ENCODE data around the gene ATG7.
A peak's percentile ranks its signal among the peaks of the same experiment; 100 is the strongest.

ATG7 gene

DNA sequence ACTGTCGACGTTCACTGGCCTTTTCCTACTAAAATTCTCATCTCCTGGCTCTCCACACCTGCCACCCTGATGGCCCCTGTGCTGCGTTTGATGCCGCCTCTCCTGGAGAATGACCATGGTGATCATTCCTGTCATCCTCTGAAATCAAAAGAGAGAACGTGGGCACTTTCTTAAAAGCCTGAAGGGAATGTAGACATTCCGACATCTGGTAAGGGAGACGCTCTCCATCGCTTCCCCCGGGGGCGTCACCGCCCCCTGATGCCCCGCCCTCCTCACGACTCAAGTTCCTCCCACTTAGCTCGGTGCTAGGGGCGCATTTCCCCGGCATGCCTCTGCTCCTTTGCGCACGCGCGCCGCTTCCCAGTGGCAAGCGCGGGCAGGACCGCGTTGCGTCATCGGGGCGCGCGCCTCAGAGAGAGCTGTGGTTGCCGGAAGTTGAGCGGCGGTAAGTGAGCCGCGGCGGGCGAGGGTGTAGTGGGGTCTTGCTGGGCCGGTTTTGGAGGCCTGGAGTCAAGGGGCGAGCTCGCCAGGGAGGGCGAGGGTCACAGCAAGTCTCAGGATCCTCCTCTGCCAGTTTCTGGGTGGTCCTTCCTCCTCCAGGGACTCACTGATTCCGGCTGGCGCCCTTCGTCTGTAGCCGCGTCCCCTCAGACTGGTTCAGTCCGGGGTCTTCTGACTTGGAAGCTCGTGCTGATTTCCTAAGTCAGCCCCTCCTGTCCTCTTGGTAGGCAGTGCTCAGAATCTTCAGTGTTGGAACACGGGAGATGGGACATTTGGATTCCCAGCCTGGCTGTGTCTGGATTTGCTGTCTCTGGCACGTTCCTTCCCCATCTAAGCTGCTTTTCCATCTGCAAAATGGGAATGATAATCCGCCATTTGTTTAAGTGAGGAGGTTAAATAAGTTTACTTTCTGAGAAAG is at the start of gene ATG7:
Gene ATG7 (plus strand): TSS at position 412 of the 919 bp plus-strand sequence. CDS start 26,299 bp downstream, outside the sequence.
- Histone ChIP-seq H3K4me3 (peak within 1 kb of the TSS; percentile 69 to 94 (median 71)), H3K27ac (peak within 1 kb of the TSS; percentile 63 to 96 (median 92))

GRCh38 chr3:11224010-11224409 is 48.2 kb upstream of the ATG7 start:
- no peak overlapping the region for H3K4me3 ChIP-seq

DNA sequence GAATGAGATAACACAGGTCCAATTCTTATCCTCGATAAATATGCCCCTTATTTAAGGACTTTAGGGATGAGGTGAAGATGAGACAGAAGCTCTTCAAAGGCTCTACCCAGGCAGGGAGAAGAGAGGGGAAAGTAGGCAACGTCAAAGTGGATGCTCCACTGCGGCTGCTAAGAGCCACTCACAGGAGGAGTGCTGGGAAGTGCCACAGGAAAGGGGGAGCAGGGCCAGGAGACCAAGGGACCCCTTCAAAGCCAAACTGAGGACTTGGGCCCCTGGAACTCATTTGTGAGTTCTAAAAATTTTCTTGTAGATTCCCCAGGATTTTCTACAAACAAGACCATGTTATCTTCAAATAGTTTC is 47.3 kb upstream of the ATG7 start:
- Histone ChIP-seq H3K4me3 (peak overlapping the region in 5 of 7 experiments; percentile 0 to 32 (median 30)), H3K27ac (peak overlapping the region; percentile 8 to 90 (median 78))

More at GRCh38 chr3:11224010-11224409, 48.2 kb upstream of the ATG7 start:
- H3K27ac ChIP-seq, result peak overlapping the region in 5 of 21 experiments; percentile 72 to 90 (median 84)

- Histone ChIP-seq H3K27ac (peak overlapping the region in 19 of 21 experiments; percentile 67 to 90 (median 80)), H3K4me3 (peak overlapping the region in 5 of 7 experiments; percentile 17 to 32 (median 30))
These were observed 46.2 kb upstream of the ATG7 start for GRCh38 chr3:11226042-11226370.

- Histone ChIP-seq H3K27ac (peak overlapping the region in 3 of 21 experiments; percentile 14 to 56 (median 31)), H3K4me3 (no peak overlapping the region)
These were observed 44.2 kb upstream of the ATG7 start for GRCh38 chr3:11228041-11228440.

DNA sequence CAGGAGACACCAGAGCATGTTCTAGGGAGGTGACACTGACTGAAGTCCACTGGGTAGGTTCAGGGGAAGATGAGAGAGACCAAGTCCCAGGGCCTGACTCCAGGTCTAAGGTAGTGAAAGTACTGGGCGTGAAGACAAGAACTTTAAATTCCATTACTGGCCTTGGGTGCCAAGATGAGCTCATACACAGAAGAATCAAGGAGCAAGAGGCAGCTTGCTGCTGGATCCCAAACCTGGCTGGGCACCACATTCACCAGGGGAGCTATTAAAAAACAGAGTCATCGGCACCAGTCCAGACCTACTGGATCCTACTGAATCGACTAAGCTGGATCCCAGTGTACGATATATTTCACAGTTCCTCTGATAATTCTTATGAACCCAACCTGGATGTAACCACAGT is 42.1 kb upstream of the ATG7 start:
- H3K27ac ChIP-seq, result peak overlapping the region in 6 of 21 experiments; percentile 8 to 63 (median 56)

GRCh38 chr3:11230832-11231231 is 41.4 kb upstream of the ATG7 start:
- Histone ChIP-seq H3K27ac (peak overlapping the region in 3 of 21 experiments; percentile 8 to 63 (median 47)), H3K4me3 (no peak overlapping the region)

More for the DNA sequence above, 42.1 kb upstream of the ATG7 start:
- no peak overlapping the region for H3K4me3 ChIP-seq

DNA sequence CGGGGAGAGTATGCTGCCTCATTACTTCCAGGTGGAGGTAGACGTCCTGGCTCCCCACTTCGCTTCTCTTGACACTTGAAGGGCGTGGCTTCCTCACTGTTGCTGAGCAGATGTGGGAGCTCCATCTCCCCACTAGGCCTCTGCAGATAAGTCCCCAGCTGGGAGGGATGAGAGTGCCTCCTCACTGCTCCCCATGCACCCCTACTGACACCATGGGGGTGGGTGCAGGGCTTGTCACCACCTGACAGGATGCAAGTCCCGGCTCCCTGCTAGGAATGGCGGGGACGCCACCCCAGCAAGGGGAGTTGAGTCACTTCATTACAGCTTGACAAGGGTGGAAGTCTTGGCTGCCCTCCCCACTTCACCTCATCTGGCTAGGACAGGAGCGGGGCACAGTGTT is 36.8 kb upstream of the ATG7 start:
- no peak overlapping the region for H3K27ac ChIP-seq

DNA sequence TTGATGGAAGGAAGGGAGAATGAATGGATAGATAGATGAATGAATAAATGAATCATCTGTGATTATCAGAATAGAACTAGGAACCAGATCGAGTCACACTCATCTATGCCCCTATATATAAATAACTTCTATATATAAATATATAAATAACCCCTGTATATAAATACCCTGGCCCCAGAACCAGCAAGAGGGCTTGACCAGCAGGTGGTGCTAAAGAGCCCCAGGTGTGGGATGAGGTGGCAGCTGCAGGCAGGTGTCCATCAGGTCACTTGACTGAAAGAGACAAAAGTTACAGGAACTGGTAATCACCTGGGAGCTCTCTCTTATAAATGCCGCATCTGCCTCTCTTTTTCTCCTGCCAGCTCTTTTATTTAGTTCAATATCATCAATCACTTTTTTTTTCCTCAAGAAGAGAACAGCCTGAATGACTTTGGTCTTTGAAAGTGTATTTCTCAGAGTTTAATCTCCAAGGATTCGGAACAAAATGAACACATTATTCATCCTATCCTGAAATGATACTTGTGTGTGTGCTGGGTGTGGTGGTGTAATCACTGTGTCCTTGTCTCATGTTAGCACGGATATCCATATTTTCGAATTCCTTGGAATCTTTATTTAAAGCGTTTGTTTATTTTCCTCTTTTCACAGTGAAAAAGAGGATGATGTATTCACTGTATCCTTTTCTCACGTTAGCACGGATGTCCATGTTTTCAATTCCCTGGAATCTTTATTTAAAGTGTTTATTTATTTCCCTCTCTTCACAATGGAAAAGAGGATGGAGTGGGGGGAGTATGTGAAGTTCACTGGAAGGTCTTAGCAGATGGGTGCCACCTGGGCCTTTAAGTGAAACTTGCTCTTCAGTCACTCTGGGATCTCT is 35.4 kb upstream of the ATG7 start:
- H3K27ac ChIP-seq, result peak overlapping the region in 1 of 21 experiments; percentile 49
- H3K4me3 ChIP-seq, result no peak overlapping the region

More for the DNA sequence above, 36.8 kb upstream of the ATG7 start:
- H3K4me3 ChIP-seq, result no peak overlapping the region

- Histone ChIP-seq H3K4me3 (no peak overlapping the region), H3K27ac (peak overlapping the region in 4 of 21 experiments; percentile 1 to 59 (median 15))
These were observed 34.1 kb upstream of the ATG7 start for GRCh38 chr3:11238060-11238459.

- Histone ChIP-seq H3K4me3 (no peak overlapping the region), H3K27ac (peak overlapping the region in 3 of 21 experiments; percentile 1 to 59 (median 26))
These were observed 33.3 kb upstream of the ATG7 start for GRCh38 chr3:11238880-11239279.

DNA sequence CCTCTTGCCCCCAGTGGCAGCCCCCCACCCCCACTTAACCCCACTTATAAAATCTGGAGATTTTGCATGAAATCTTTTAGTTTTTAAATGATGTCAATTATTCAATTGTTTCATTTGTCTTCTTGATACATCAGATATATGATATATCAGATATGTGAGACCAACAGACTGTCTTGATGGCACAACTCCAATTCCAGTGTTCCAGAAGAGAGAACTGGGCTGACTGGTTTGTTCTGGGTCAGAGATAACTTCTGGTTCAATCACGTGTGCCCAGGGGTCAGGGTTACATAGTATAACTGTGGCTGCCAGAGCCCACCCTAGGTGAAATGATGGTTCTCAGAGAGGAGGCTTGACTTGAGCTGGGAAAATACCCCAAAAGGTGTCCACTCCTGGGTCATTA is 32.4 kb upstream of the ATG7 start:
- no peak overlapping the region for H3K4me3 ChIP-seq
- H3K27ac ChIP-seq, result peak overlapping the region in 1 of 21 experiments; percentile 19

DNA sequence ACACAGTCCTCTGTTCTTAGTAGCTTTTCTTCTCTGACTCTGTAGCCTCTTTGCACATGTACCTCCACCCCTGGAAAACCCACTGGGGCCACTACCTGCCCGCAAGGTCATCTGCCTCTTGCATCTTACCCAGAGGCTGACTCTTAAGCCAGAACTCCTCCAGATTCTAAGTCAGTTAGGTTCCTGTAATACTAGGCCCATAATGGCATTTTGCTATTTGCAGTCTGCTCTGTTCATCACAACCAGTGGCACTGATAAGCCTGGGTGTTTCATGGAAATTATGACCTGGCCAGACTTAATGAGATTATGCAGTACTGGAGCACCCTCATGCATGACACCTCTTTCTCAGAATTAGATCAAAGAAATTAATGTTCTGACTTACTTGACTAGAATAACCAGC is 31.7 kb upstream of the ATG7 start:
- Histone ChIP-seq H3K4me3 (no peak overlapping the region), H3K27ac (no peak overlapping the region)

GRCh38 chr3:11244121-11244677 is 28.0 kb upstream of the ATG7 start:
- no peak overlapping the region for H3K4me3 ChIP-seq
- H3K27ac ChIP-seq, result no peak overlapping the region

GRCh38 chr3:11245276-11245675 is 26.9 kb upstream of the ATG7 start:
- H3K27ac ChIP-seq, result no peak overlapping the region

DNA sequence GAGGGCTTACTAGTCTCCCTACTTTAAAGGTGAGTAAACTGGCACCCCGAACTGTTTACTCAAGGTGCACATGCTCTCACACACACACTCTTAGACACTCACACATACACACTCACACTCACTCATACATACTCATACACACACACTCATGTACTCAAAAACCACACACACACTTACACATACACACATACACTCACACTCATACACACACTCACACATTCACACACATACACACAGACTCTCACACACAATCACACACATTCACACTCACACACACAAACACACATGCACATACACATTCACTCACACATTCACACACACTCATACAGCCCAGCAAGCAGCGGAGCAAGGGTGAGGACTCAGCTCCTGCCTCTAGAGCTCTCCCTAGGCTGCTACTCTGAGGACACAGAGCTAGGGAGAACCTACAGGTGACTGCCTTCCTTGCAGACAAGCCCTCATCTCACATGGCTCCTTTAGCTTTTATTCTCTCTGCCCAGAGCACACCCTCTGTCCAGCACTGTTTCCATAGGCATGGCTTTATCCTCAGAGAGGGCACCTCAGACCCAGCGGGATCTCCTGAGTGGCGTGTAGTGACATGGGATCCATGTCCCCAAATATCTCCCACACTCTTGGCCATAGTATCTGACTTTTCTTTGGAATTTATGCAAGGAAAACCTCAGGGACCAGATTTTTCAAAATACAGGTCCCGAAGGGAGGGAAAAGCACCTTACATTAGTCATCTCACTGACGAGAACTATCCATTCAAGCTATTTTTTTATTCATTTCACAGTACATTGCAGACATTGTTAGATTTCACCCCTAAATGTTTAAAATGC is 26.2 kb upstream of the ATG7 start:
- no peak overlapping the region for H3K27ac ChIP-seq
- H3K4me3 ChIP-seq, result no peak overlapping the region

More at GRCh38 chr3:11245276-11245675, 26.9 kb upstream of the ATG7 start:
- H3K4me3 ChIP-seq, result no peak overlapping the region

DNA sequence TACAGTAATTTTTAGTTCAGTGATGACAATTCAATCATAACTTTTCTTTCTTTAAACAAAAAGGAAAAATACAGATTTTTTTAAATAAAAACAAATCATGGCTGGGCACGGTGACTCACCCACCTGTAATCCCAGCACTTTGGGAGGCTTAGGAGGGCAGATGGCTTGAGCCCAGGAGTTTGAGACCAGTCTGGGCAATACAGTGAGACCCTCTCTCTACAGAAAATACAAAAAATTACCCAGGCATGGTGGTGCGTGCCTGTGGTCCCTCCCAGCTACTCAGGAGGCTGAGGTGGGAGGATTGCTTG is 25.6 kb upstream of the ATG7 start:
- Histone ChIP-seq H3K4me3 (no peak overlapping the region), H3K27ac (no peak overlapping the region)

DNA sequence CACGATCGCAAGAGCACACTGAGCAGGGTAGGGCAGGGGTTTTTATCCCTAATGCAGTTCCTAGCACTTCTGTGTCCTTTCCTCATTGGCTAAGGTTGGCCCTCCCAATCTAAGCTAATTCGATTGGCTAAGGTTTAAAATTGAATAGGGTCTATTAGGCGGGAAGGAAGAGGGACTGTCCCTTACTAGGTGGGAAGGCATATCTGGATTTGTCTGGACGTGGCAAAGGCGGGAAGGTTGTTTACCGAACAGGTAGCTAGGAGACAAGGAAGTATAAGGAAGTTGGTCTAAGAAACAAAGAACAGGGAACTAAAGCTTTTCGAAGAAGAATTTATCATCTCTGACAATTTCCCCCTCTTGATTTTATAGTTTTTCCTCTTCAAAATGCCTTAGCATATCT is 24.8 kb upstream of the ATG7 start:
- Histone ChIP-seq H3K27ac (no peak overlapping the region), H3K4me3 (no peak overlapping the region)

DNA sequence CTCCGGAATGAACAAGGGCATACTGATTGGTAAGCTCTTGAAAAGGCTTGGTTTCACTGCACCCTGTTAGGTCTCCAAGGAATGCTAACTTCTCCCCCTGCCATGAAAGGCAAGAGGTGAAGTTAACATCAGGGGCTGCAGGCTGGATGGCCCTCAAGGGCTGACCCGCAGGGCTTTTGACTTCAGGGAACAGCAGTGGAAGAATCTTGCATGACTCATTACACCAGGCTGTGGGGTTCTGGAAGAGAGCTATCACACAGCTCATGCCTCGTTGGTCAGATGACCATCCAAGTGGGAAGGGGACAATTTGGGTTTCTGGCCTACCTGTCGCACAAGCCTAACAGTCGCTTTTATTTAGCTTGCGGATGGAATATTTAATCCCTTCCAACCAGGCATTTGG is 23.6 kb upstream of the ATG7 start:
- Histone ChIP-seq H3K4me3 (no peak overlapping the region), H3K27ac (no peak overlapping the region)
